GM12878 (cell line): ENCODE data around the gene ZNF2. TPM values are rescaled to one million over a fixed set of nuclear protein-coding genes. Genes with fewer than 3 reads are reported as not detected.

ENCODE experiments used
- CREM ChIP-seq: IDR thresholded peaks from 2 replicates; pipeline ENCODE4 v1.6.1; 2014; ENCODE audit warnings: antibody characterized with exemption, low read depth
- E2F8 ChIP-seq: fragments of 450-650 bp; IDR thresholded peaks from 2 replicates; pipeline ENCODE4 v1.6.1; 2018; ENCODE audit warnings: mild to moderate bottlenecking, low read depth, moderate library complexity; ENCODE audit not compliant: partially characterized antibody
- ETV6 ChIP-seq, 2 experiments: fragments of 450-650 bp in 1 of 2; IDR thresholded peaks in 1 of 2; conservative IDR thresholded peaks in 1 of 2; 2 replicates each; pipeline ENCODE4 v1.6.1; 2014; ENCODE audit warnings: antibody characterized with exemption in 1 of 2, borderline replicate concordance in 1 of 2, low read depth in 1 of 2, mild to moderate bottlenecking in 1 of 2, moderate library complexity in 1 of 2
- NFIC ChIP-seq: IDR thresholded peaks from 2 replicates; pipeline ENCODE4 v1.6.1; 2012; ENCODE audit warnings: low read depth, mild to moderate bottlenecking, inconsistent platforms, low read length, moderate library complexity
- NFXL1 ChIP-seq: fragments of 450-650 bp; IDR thresholded peaks from 2 replicates; pipeline ENCODE4 v1.6.1; 2017; ENCODE audit warnings: antibody characterized with exemption, mild to moderate bottlenecking, borderline replicate concordance
- PKNOX1 ChIP-seq: fragments of 450-650 bp; IDR thresholded peaks from 2 replicates; pipeline ENCODE4 v1.6.1; 2016; ENCODE audit warnings: mild to moderate bottlenecking
- POLR2A ChIP-seq: IDR thresholded peaks from 2 replicates; pipeline ENCODE4 v1.6.1; 2011; ENCODE audit warnings: low read depth, mild to moderate bottlenecking, low read length
- POU2F2 ChIP-seq: IDR thresholded peaks from 3 replicates; pipeline ENCODE4 v1.6.1; 2011; ENCODE audit warnings: low read depth, mild to moderate bottlenecking, low read length, borderline replicate concordance
- RCOR1 ChIP-seq: conservative IDR thresholded peaks from 2 replicates; pipeline ENCODE4 v1.6.1; 2012; ENCODE audit warnings: low read depth, low read length, improper control_type of control experiment
- ZBED1 ChIP-seq: IDR thresholded peaks from 2 replicates; pipeline ENCODE4 v1.6.1; 2016; ENCODE audit warnings: borderline replicate concordance
- ZNF217 ChIP-seq: fragments of 450-650 bp; IDR thresholded peaks from 2 replicates; pipeline ENCODE4 v1.6.1; 2017; ENCODE audit warnings: antibody characterized with exemption, mild to moderate bottlenecking
- ZNF687 ChIP-seq: fragments of 450-650 bp; IDR thresholded peaks from 2 replicates; pipeline ENCODE4 v1.6.1; 2017; ENCODE audit warnings: mild to moderate bottlenecking, moderate library complexity
- polyA plus RNA-seq, 11 experiments: library from polyadenylated mRNA; depleted of rRNA in 4 of 11; unstranded in 6 of 11; stranded (reverse) in 5 of 11; fragments of >200 nt; fragmentation: Nextera tagmentation in 4 of 11; fragmentation: Illumina TruSeq in 1 of 11; extraction: Ambion mirVana in 4 of 11; extraction: Trizol in 1 of 11; gene quantifications; 1 replicate in 1 of 11; 2 replicates in 10 of 11; pipeline versions ENCODE4 v1.2.1 to v1.2.3, GENCODE V29; 2011 to 2016; ENCODE audit warnings: inconsistent platforms in 2 of 11, missing spikeins in 2 of 11, low read depth in 1 of 11
- total RNA-seq, 4 experiments: library from RNA; depleted of rRNA in 3 of 4; stranded (reverse); fragments of >200 nt in 3 of 4; fragmentation: Illumina TruSeq in 1 of 4; extraction: Trizol in 1 of 4; gene quantifications; 2 replicates each; pipeline versions ENCODE4 v1.2.1 to v1.2.3, GENCODE V29; 2013 to 2021
- TF ChIP-seq, protein P1 (sequence below): fragments of 450-650 bp; conservative IDR thresholded peaks from 2 replicates; pipeline ENCODE4 v1.6.1; 2017; ENCODE audit warnings: mild to moderate bottlenecking, moderate library complexity
- TF ChIP-seq, protein P2 (sequence below): fragments of 450-650 bp; IDR thresholded peaks from 2 replicates; pipeline ENCODE4 v1.6.1; 2016; ENCODE audit warnings: mild to moderate bottlenecking
- TF ChIP-seq, protein P3 (sequence below): IDR thresholded peaks from 2 replicates; pipeline ENCODE4 v1.6.1; 2012; ENCODE audit warnings: low read length, inconsistent platforms

The ZNF2 gene
- total and polyA plus RNA-seq, 10 of the 15 experiments (the other 5 are each of a cell fraction or from before 2014, with no cell fraction given): 2.4 to 5.1 (median 3.5) TPM

DNA sequence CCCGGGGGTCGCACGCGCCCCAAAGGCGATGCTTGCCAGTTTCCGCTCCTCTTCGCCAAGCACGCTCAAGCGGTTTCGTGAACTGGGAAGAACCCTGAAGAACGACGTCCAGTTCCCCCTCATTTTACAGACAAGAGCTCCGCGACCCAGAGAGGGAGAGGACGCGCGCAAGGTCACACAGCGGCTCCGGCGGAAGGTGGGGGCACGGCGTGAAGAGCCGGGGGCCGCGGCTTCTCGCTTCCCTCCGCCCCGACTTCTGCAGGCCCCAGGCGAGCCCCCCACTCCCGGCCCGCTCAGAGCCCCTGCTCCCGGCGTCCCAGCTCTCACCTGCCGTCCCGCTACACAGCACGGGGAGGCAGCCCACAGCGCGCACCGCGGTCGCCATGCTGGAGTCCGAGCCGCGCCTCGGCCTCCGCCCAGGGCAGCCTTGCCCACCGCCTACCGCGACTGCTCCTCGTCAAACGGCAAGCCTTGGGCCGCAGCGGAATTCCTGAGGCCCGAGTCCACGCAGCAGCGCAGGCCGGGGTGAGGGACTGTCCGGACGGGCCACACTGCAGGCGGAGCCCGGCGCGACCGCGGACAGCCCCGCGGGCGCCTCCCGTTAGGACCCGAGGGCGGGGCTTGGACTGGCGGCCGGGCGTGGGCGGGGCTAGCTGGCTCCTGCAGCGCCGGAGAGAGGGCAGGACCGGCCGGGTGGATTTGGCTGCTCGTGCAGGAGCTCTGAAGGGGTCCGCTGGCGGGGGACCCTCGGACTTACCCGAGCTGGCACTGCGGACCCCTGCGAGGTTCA lies 44.0 kb upstream of the ZNF2 start, which contains the start of gene MRPS5 (continued):
- TF ChIP-seq ZNF687 (peak; percentile 72), CREM (peak; percentile 58; the same call in 1 of the 2 replicates), NFIC (no peak), ZNF217 (peak; percentile 83; the same call in 1 of the 2 replicates), POU2F2 (peak; percentile 43; the same call in 1 of the 3 replicates), NFXL1 (peak; percentile 97), ZBED1 (no peak), RCOR1 (0 out of 2 replicates have a peak, but pooled peaks have one; percentile 48), E2F8 (no peak), PKNOX1 (peak; percentile 4; the same call in 1 of the 2 replicates), POLR2A (peak; percentile 94), ETV6 (conservative IDR thresholded peaks at IDR 0.05 in 1 of 2, IDR thresholded peaks at IDR 0.05 in 1 of 2; ENCODE audit: borderline replicate concordance in 1 of 2, low read depth in 1 of 2) (no peak)
- TF ChIP-seq, protein P1, sequence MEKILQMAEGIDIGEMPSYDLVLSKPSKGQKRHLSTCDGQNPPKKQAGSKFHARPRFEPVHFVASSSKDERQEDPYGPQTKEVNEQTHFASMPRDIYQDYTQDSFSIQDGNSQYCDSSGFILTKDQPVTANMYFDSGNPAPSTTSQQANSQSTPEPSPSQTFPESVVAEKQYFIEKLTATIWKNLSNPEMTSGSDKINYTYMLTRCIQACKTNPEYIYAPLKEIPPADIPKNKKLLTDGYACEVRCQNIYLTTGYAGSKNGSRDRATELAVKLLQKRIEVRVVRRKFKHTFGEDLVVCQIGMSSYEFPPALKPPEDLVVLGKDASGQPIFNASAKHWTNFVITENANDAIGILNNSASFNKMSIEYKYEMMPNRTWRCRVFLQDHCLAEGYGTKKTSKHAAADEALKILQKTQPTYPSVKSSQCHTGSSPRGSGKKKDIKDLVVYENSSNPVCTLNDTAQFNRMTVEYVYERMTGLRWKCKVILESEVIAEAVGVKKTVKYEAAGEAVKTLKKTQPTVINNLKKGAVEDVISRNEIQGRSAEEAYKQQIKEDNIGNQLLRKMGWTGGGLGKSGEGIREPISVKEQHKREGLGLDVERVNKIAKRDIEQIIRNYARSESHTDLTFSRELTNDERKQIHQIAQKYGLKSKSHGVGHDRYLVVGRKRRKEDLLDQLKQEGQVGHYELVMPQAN: peak; percentile 63
- TF ChIP-seq, protein P2, sequence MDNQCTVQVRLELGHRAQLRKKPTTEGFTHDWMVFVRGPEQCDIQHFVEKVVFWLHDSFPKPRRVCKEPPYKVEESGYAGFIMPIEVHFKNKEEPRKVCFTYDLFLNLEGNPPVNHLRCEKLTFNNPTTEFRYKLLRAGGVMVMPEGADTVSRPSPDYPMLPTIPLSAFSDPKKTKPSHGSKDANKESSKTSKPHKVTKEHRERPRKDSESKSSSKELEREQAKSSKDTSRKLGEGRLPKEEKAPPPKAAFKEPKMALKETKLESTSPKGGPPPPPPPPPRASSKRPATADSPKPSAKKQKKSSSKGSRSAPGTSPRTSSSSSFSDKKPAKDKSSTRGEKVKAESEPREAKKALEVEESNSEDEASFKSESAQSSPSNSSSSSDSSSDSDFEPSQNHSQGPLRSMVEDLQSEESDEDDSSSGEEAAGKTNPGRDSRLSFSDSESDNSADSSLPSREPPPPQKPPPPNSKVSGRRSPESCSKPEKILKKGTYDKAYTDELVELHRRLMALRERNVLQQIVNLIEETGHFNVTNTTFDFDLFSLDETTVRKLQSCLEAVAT: no peak
- TF ChIP-seq, protein P3, sequence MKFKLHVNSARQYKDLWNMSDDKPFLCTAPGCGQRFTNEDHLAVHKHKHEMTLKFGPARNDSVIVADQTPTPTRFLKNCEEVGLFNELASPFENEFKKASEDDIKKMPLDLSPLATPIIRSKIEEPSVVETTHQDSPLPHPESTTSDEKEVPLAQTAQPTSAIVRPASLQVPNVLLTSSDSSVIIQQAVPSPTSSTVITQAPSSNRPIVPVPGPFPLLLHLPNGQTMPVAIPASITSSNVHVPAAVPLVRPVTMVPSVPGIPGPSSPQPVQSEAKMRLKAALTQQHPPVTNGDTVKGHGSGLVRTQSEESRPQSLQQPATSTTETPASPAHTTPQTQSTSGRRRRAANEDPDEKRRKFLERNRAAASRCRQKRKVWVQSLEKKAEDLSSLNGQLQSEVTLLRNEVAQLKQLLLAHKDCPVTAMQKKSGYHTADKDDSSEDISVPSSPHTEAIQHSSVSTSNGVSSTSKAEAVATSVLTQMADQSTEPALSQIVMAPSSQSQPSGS: no peak
